Measurements from ENCODE around the gene ZBTB14.
A peak's percentile ranks its signal among the peaks of the same experiment; 100 is the strongest.

- TF ChIP-seq CTCF (IDR thresholded peaks at IDR 0.05 in 4 of 5, conservative IDR thresholded peaks at IDR 0.05 in 1 of 5) (peak in 1 of 5 experiments; percentile 11), POLR2A (IDR thresholded peaks at IDR 0.05) (peak; percentile 70 to 84)
Observed at GRCh38 chr18:5295981-5296705, 617 bp upstream of the ZBTB14 start.
